GM19467 (cell line): ENCODE results near the gene ZNRF1.
"Not testable (repeated sequence)": the region's sequence is repeated elsewhere in the genome, so short reads cannot be mapped to it uniquely, and the experiment has no call there.

Experiments used
- ATAC-seq: cut with Tn5 transposase; IDR thresholded peaks from one replicate; pipeline ENCODE4 v1.9.1; 2021; ENCODE audit warnings: mild to moderate bottlenecking, moderate library complexity; ENCODE audit not compliant: unreplicated experiment

Gene ZNRF1

GRCh38 chr16:75026239-75026891 lies 27.5 kb downstream of the ZNRF1 start:
- not testable (repeated sequence) for ATAC-seq

- no peak for ATAC-seq
Observed at GRCh38 chr16:75026892-75027391, 28.1 kb downstream of the ZNRF1 start.

- ATAC-seq: no peak
Observed at GRCh38 chr16:75027520-75028300, 28.9 kb downstream of the ZNRF1 start.

GRCh38 chr16:75028544-75029135 lies 29.8 kb downstream of the ZNRF1 start:
- no peak for ATAC-seq

DNA sequence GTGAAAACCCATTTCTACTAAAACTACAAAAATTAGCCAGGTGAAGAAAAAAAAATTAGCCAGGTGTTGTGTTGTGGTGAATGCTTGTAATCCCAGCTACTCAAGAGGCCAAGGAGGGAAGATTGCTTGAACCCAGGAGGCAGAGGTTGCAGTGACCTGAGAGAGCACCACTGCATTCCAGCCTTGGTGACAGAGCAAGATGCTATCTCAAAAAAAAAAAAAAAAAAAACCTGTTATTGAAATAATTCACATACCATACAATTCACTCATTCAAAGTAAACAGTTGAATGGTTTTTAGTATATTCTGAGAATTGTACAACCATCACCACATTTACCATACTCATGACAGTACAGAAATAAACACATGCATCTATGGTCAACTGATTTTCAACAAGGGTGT lies 31.0 kb downstream of the ZNRF1 start:
- ATAC-seq: no peak

GRCh38 chr16:75032655-75033054 lies 33.8 kb downstream of the ZNRF1 start:
- ATAC-seq: no peak

GRCh38 chr16:75035410-75035968 lies 36.7 kb downstream of the ZNRF1 start:
- no peak for ATAC-seq

DNA sequence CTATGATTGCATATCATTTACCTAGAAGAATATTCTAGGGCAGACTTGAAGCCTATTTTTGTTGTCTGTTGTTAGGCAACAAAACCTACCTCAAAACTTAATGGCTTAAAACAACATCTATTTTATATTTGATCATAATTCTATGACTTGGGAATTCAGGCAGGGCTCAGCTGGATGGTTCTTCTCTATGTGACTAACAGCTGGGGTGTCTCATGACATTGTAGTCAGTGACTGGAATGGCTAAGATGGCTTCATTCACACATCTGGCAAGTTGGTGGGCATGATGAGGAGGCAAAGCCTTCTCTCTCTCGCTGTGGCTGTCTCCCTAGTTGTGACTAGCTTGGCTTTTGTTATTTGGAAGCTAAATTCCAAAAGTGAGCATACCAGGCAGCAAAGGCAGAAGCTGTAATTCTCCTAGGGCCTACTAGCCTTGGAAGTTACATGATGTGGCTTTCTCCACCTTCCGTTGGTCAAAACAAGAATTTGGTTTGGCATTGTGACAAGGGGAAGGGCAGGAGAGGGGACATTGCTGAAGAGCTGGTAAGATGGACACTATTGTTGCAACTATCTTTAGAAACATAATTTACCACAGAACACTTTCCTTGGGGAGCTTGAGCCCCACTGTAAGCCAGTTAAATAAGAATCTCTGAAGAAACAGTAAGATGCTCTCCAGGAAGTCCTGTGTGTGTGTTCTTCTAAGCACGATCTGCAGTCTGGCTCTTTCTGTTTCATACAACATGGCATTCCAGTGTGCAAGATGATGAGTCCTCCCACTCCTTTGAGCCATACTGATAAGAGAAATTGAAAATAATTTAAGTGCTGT lies 39.4 kb downstream of the ZNRF1 start:
- ATAC-seq: no peak

DNA sequence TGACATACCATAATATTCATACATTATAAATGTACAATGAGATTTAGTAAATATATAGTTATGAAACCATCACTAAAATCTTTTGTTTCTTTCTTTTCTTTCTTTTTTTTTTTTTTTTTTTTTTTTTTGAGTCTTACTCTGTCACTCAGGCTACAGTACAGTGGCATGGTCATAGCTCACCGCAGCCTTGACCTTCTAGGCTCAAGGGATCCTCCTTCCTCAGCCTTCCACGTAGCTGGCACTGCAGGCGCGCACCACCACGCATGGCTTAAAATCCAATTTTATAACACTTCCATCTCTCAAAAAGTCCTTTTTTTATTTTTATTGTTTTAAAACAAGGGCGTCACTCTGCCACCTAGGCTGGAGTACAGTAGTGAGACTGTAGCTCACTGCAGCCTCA lies 41.1 kb downstream of the ZNRF1 start:
- no peak for ATAC-seq

GRCh38 chr16:75042426-75043174 lies 43.8 kb downstream of the ZNRF1 start:
- ATAC-seq: peak; percentile 19

GRCh38 chr16:75043175-75043895 lies 44.5 kb downstream of the ZNRF1 start:
- peak; percentile 79 for ATAC-seq

GRCh38 chr16:75044800-75045361 lies 46.1 kb downstream of the ZNRF1 start:
- ATAC-seq: no peak

- ATAC-seq: no peak
Observed at GRCh38 chr16:75045424-75045823, 46.6 kb downstream of the ZNRF1 start.

- ATAC-seq: no peak
Observed at GRCh38 chr16:75048054-75048453, 49.2 kb downstream of the ZNRF1 start.

- ATAC-seq: no peak
Observed at GRCh38 chr16:75048530-75048929, 49.7 kb downstream of the ZNRF1 start.

- ATAC-seq: no peak
Observed at GRCh38 chr16:75052481-75053202, 53.8 kb downstream of the ZNRF1 start.

DNA sequence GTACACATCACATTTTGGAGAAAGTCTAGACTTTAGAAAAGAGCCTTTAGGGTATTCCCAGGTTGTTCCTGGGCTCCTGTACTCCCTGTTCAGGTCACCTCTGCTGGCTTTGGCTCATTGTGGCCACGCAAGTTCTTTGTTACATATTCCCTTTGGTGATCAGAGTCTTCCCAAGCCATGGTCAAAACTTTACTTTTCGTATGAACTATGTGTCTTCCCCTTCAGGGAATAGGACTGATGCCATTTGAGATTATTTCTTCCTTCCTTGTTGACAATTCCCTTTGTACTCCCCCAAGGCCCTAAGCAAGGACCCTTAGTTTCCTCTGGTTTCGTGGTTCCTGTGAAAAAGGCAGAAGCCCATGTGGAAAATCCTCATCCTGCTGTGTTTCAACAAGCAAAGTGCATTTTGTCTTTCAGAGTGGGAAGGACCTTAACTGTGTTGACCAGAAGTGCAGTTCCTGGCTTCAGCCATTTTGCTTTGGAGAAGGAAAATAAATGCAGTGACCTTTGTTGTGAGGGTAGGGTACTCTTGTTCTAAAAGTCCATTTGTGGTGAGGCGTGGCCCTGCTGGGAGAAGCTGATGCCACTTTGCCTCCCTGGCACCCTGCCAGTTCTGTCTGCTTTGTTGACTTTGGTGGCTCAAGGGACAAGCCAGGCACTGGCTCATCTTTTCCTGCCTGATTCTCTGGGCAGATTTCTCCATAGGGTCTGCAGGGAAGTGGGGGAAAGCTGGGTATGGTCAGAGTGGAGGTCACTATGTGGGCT lies 55.1 kb downstream of the ZNRF1 start:
- no peak for ATAC-seq

DNA sequence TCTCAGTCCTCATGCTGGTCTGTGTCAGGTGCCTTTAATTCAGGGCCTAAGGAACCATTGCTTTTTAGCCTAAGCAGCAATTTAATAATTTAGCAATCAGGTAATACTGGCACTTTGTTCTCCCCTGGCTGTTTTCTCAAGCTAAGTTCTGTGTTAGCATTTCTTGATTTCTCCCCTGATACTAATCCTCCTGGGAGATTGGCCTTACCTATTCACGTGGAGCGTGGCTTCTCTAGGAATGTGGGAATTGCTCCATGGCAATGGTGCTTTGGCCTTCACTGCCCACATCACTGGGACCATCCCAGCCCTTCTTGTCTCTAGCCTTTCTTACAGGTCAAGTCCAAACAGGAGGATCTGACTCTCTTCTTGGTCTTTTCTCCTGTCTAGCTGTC lies 55.7 kb downstream of the ZNRF1 start:
- ATAC-seq: no peak
